A204.1 (cell line): ENCODE results near the gene NAALADL2.
"Not testable (repeated sequence)": the region's sequence is repeated elsewhere in the genome, so short reads cannot be mapped to it uniquely, and the experiment has no call there.

Experiments
- FAIRE-seq: peaks from 2 replicates; lab custom pipeline; 2012; peaks lifted over from hg19 to GRCh38; lab: Jason Lieb, UNC

NAALADL2 gene

GRCh38 chr3:175316799-175317198 is 457.7 kb downstream of the NAALADL2 start:
- no peak for FAIRE-seq

GRCh38 chr3:175325440-175325839 is 466.3 kb downstream of the NAALADL2 start:
- no peak for FAIRE-seq

- no peak for FAIRE-seq
Observed at GRCh38 chr3:175326041-175326440, 466.9 kb downstream of the NAALADL2 start.

- FAIRE-seq, result no peak
Observed at GRCh38 chr3:175329373-175329772, 470.2 kb downstream of the NAALADL2 start.

- no peak for FAIRE-seq
Observed at GRCh38 chr3:175335229-175335628, 476.1 kb downstream of the NAALADL2 start.

- FAIRE-seq, result no peak
Observed at GRCh38 chr3:175336406-175337133, 477.4 kb downstream of the NAALADL2 start.

- no peak for FAIRE-seq
Observed at GRCh38 chr3:175337631-175338030, 478.5 kb downstream of the NAALADL2 start.

GRCh38 chr3:175338775-175339535 is 479.8 kb downstream of the NAALADL2 start:
- no peak for FAIRE-seq

- FAIRE-seq, result no peak
Observed at GRCh38 chr3:175340338-175341015, 481.3 kb downstream of the NAALADL2 start.

- FAIRE-seq, result no peak
Observed at GRCh38 chr3:175342196-175342595, 483.1 kb downstream of the NAALADL2 start.

- FAIRE-seq, result no peak
Observed at GRCh38 chr3:175343946-175344345, 484.8 kb downstream of the NAALADL2 start.

- FAIRE-seq, result no peak
Observed at GRCh38 chr3:175346573-175347356, 487.6 kb downstream of the NAALADL2 start.

GRCh38 chr3:175349168-175349567 is 490.0 kb downstream of the NAALADL2 start:
- FAIRE-seq, result no peak

GRCh38 chr3:175355801-175356335 is 496.7 kb downstream of the NAALADL2 start:
- FAIRE-seq, result no peak

- FAIRE-seq, result no peak
Observed at GRCh38 chr3:175356899-175357324, 497.8 kb downstream of the NAALADL2 start.

- FAIRE-seq, result no peak
Observed at GRCh38 chr3:175357758-175358157, 498.6 kb downstream of the NAALADL2 start.

GRCh38 chr3:175358935-175359334 is 499.8 kb downstream of the NAALADL2 start:
- FAIRE-seq, result no peak

- not testable (repeated sequence) for FAIRE-seq
Observed at GRCh38 chr3:175370426-175370825, 511.3 kb downstream of the NAALADL2 start.

- not testable (repeated sequence) for FAIRE-seq
Observed at GRCh38 chr3:175371187-175371586, 512.1 kb downstream of the NAALADL2 start.

GRCh38 chr3:175374705-175375104 is 515.6 kb downstream of the NAALADL2 start:
- no peak for FAIRE-seq

- FAIRE-seq, result no peak
Observed at GRCh38 chr3:175378348-175378747, 519.2 kb downstream of the NAALADL2 start.

GRCh38 chr3:175381685-175382084 is 522.6 kb downstream of the NAALADL2 start:
- FAIRE-seq, result no peak
